Tibial nerve (tissue), 4 donors: ENCODE results near the gene GNA14.

Experiments used
- CTCF ChIP-seq, 5 experiments: fragments of 200-600 bp in 3 of 5; fragments of 450-650 bp in 2 of 5; sonication (generic) in 3 of 5; IDR thresholded peaks; one replicate each; pipeline ENCODE4 v1.5.1; 2016 to 2019; ENCODE audit warnings: antibody characterized with exemption in 5 of 5, mild to moderate bottlenecking in 3 of 5, moderate library complexity in 2 of 5
- EP300 ChIP-seq, 2 donors: sonication (generic); formaldehyde crosslinking; IDR thresholded peaks; one replicate each; pipeline ENCODE4 v1.6.1; 2017; ENCODE audit warnings: antibody characterized with exemption in 2 of 2, mild to moderate bottlenecking in 1 of 2
- POLR2A ChIP-seq, 2 donors: fragments of 450-650 bp; IDR thresholded peaks; one replicate each; pipeline ENCODE4 v1.6.1; 2017; ENCODE audit warnings: antibody characterized with exemption in 2 of 2, mild to moderate bottlenecking in 2 of 2, moderate library complexity in 2 of 2

GRCh38 chr9:77440057-77440456 is 208.1 kb downstream of the GNA14 start:
- TF ChIP-seq CTCF (IDR thresholded peaks at IDR 0.05) = no peak
- TF ChIP-seq POLR2A (IDR thresholded peaks at IDR 0.05) = no peak
- no peak for TF ChIP-seq EP300 (IDR thresholded peaks at IDR 0.05)
